Activated CD4-positive, alpha-beta T cell treated with anti-CD3 and anti-CD28 coated beads, Interleukin-2, Interleukin-6, amounts not matched to agents 100 ng/mL and 50 ng/mL, durations not matched to agents 16 hours and 8 hours (primary cell): ENCODE results near the gene SCAF8.
"Not testable (repeated sequence)": the region's sequence is repeated elsewhere in the genome, so short reads cannot be mapped to it uniquely, and the experiment has no call there.

Experiments
- DNase-seq: peaks from one replicate; pipeline ENCODE4 v3.0.0-alpha.2; 2020

SCAF8 gene

GRCh38 chr6:154786144-154786868 lies 53.1 kb downstream of the SCAF8 start:
- DNase-seq = no peak

GRCh38 chr6:154791556-154792317 lies 58.5 kb downstream of the SCAF8 start:
- no peak for DNase-seq

- no peak for DNase-seq
Observed at GRCh38 chr6:154792325-154792724, 59.1 kb downstream of the SCAF8 start.

- no peak for DNase-seq
Observed at GRCh38 chr6:154792761-154793160, 59.5 kb downstream of the SCAF8 start.

GRCh38 chr6:154796484-154796883 lies 63.3 kb downstream of the SCAF8 start:
- no peak for DNase-seq

- no peak for DNase-seq
Observed at GRCh38 chr6:154797857-154798256, 64.6 kb downstream of the SCAF8 start.

GRCh38 chr6:154800338-154800737 lies 67.1 kb downstream of the SCAF8 start:
- no peak for DNase-seq

GRCh38 chr6:154805288-154805911 lies 72.2 kb downstream of the SCAF8 start:
- DNase-seq = peak; percentile 24

GRCh38 chr6:154806804-154807203 lies 73.6 kb downstream of the SCAF8 start:
- DNase-seq = no peak

GRCh38 chr6:154811663-154812062 lies 78.4 kb downstream of the SCAF8 start:
- not testable (repeated sequence) for DNase-seq

- DNase-seq = no peak
Observed at GRCh38 chr6:154814063-154814462, 80.8 kb downstream of the SCAF8 start.

- no peak for DNase-seq
Observed at GRCh38 chr6:154815938-154816820, 83.0 kb downstream of the SCAF8 start.

- DNase-seq = no peak
Observed at GRCh38 chr6:154821099-154821498, 87.9 kb downstream of the SCAF8 start.

- no peak for DNase-seq
Observed at GRCh38 chr6:154821638-154822037, 88.4 kb downstream of the SCAF8 start.

GRCh38 chr6:154822947-154823558 lies 89.8 kb downstream of the SCAF8 start:
- no peak for DNase-seq

- DNase-seq = no peak
Observed at GRCh38 chr6:154824076-154824475, 90.9 kb downstream of the SCAF8 start.

- DNase-seq = no peak
Observed at GRCh38 chr6:154829970-154830369, 96.8 kb downstream of the SCAF8 start.

- no peak for DNase-seq
Observed at GRCh38 chr6:154830771-154831170, 97.6 kb downstream of the SCAF8 start.

- no peak for DNase-seq
Observed at GRCh38 chr6:154835307-154835706, 102.1 kb downstream of the SCAF8 start.

- no peak for DNase-seq
Observed at GRCh38 chr6:154839546-154839945, 106.3 kb downstream of the SCAF8 start.

- DNase-seq = no peak
Observed at GRCh38 chr6:154840363-154840762, 107.1 kb downstream of the SCAF8 start.

GRCh38 chr6:154841109-154841508 lies 107.9 kb downstream of the SCAF8 start:
- DNase-seq = no peak
